GM21717 (cell line): ENCODE results near the gene SMAGP.
"Not testable (repeated sequence)": the region's sequence is repeated elsewhere in the genome, so short reads cannot be mapped to it uniquely, and the experiment has no call there.

Experiments used
- ATAC-seq: cut with Tn5 transposase; IDR thresholded peaks from one replicate; pipeline ENCODE4 v1.9.1; 2021; ENCODE audit warnings: mild to moderate bottlenecking, moderate library complexity; ENCODE audit not compliant: unreplicated experiment

SMAGP gene

GRCh38 chr12:51270067-51270950 lies at the start of gene SMAGP:
SMAGP (minus strand) TSS chr12:51270415; CDS start chr12:51269278, 1,137 bp downstream.
- ATAC-seq = peak; percentile 64

- no peak for ATAC-seq
These were observed 48.8 kb upstream of the SMAGP start for GRCh38 chr12:51318846-51319599.

- not testable (repeated sequence) for ATAC-seq
These were observed 48.0 kb upstream of the SMAGP start for GRCh38 chr12:51318057-51318806.

- ATAC-seq = no peak
These were observed 41.2 kb upstream of the SMAGP start for GRCh38 chr12:51311389-51311788.

- no peak for ATAC-seq
These were observed 37.7 kb upstream of the SMAGP start for GRCh38 chr12:51307655-51308593.

GRCh38 chr12:51306507-51306906 lies 36.3 kb upstream of the SMAGP start:
- no peak for ATAC-seq

- not testable (repeated sequence) for ATAC-seq
These were observed 30.6 kb upstream of the SMAGP start for GRCh38 chr12:51300768-51301167.

GRCh38 chr12:51295651-51296050 lies 25.4 kb upstream of the SMAGP start:
- no peak for ATAC-seq

GRCh38 chr12:51294097-51294496 lies 23.9 kb upstream of the SMAGP start:
- not testable (repeated sequence) for ATAC-seq

GRCh38 chr12:51293696-51294095 lies 23.5 kb upstream of the SMAGP start:
- no peak for ATAC-seq

- not testable (repeated sequence) for ATAC-seq
These were observed 21.6 kb upstream of the SMAGP start for GRCh38 chr12:51291603-51292513.

- no peak for ATAC-seq
These were observed 15.6 kb upstream of the SMAGP start for GRCh38 chr12:51285843-51286242.

- ATAC-seq = no peak
These were observed 11.1 kb upstream of the SMAGP start for GRCh38 chr12:51281202-51281924.

GRCh38 chr12:51275088-51275487 lies 4.9 kb upstream of the SMAGP start:
- ATAC-seq = no peak

- ATAC-seq = not testable (repeated sequence)
These were observed 2.6 kb upstream of the SMAGP start for GRCh38 chr12:51272810-51273209.

GRCh38 chr12:51270951-51271518 lies 820 bp upstream of the SMAGP start:
- no peak for ATAC-seq

GRCh38 chr12:51269174-51270066 lies 795 bp downstream of the SMAGP start:
- ATAC-seq = peak; percentile 12
